GM12878 (cell line): Measurements from ENCODE around the gene TRIM41. TPM values are rescaled to one million over a fixed set of nuclear protein-coding genes. Genes with fewer than 3 reads are reported as not detected.

Experiments
- ATAC-seq: fragments of 200-7000 bp; cut with Tn5 transposase; 3 replicates; pipeline ENCODE4 v1.9.1; 2020; ENCODE audit warnings: mild to moderate bottlenecking, moderate library complexity
- BruUV-seq: library from RNA; stranded (reverse); fragments of 400-500 nt; replicated peaks from 2 replicates; lab custom pipeline; 2021; lab: Mats Ljungman, UMichigan
- CTCF ChIA-PET: fragments of 300-600 bp; sonication (Branson Sonifier 250); formaldehyde crosslinking; extraction: SDS; loops from one replicate; lab custom pipeline; 2021; ENCODE audit warnings: inconsistent platforms; lab: Yijun Ruan, JAX
- POLR2A ChIA-PET: fragments of 350-600 bp; formaldehyde crosslinking; extraction: SDS; loops from one replicate; lab custom pipeline; 2021; ENCODE audit warnings: inconsistent platforms; lab: Charles Lee
- RAD21 ChIA-PET: fragments of 300-600 bp; sonication (Branson Sonifier 250); formaldehyde crosslinking; loops from one replicate; lab custom pipeline; 2023; ENCODE audit warnings: antibody characterized with exemption; ENCODE audit not compliant: unreplicated experiment; lab: Charles Lee
- SMC1A ChIA-PET: fragments of 300-600 bp; sonication (Branson Sonifier 250); formaldehyde crosslinking; loops from one replicate; lab custom pipeline; 2023; ENCODE audit not compliant: unreplicated experiment, uncharacterized antibody; lab: Charles Lee
- DNase-seq: peaks from one replicate; pipeline ENCODE4 v3.0.0-alpha.2; 2011; ENCODE audit warnings: low read depth, low spot score
- FAIRE-seq: peaks from 3 replicates; lab custom pipeline; 2011; peaks lifted over from hg19 to GRCh38; lab: Jason Lieb, UNC
- H2AFZ ChIP-seq: 2 replicates; pipeline ENCODE4 v1.6.0; 2011; ENCODE audit warnings: low read depth, low read length, control low read depth; ENCODE audit not compliant: control insufficient read depth
- H3K27ac ChIP-seq: 2 replicates; pipeline ENCODE4 v1.5.1; 2011; ENCODE audit warnings: control low read depth; ENCODE audit not compliant: control insufficient read depth, insufficient read depth
- H3K27me3 ChIP-seq, 2 experiments: replicated peaks in 1 of 2; 2 replicates each; pipeline versions ENCODE4 v1.6.0 to v1.6.1; 2011; ENCODE audit warnings: low read length in 1 of 2; ENCODE audit not compliant: control insufficient read depth in 2 of 2, insufficient read depth in 2 of 2
- H3K36me3 ChIP-seq, 2 experiments: 2 replicates each; pipeline ENCODE4 v1.5.1; 2011; ENCODE audit warnings: low read length in 1 of 2; ENCODE audit not compliant: control insufficient read depth in 2 of 2, insufficient read depth in 2 of 2
- H3K4me1 ChIP-seq: 2 replicates; pipeline ENCODE4 v1.6.1; 2011; ENCODE audit warnings: mild to moderate bottlenecking, low read length, moderate library complexity, mixed read lengths; ENCODE audit not compliant: control insufficient read depth, insufficient read depth
- H3K4me2 ChIP-seq: 2 replicates; pipeline ENCODE4 v1.6.0; 2011; ENCODE audit warnings: control low read depth; ENCODE audit not compliant: control insufficient read depth, insufficient read depth
- H3K4me3 ChIP-seq: fragments of 200-600 bp; sonication (generic); 2 replicates; pipeline ENCODE4 v1.5.1; 2016
- H3K79me2 ChIP-seq: 2 replicates; pipeline ENCODE4 v1.6.0; 2011; ENCODE audit warnings: low read length; ENCODE audit not compliant: control insufficient read depth, insufficient read depth
- H3K9ac ChIP-seq: 2 replicates; pipeline ENCODE4 v1.8.0; 2011; ENCODE audit warnings: low read length, control low read depth, mixed read lengths; ENCODE audit not compliant: control insufficient read depth, insufficient read depth
- H3K9me3 ChIP-seq: replicated peaks from 3 replicates; pipeline ENCODE4 v1.5.1; 2011; ENCODE audit warnings: mild to moderate bottlenecking, low read length; ENCODE audit not compliant: control insufficient read depth, insufficient read depth
- H4K20me1 ChIP-seq: 2 replicates; pipeline ENCODE4 v1.6.0; 2011; ENCODE audit not compliant: control insufficient read depth, insufficient read depth
- ATF2 ChIP-seq: IDR thresholded peaks from 2 replicates; pipeline ENCODE4 v1.6.1; 2012; ENCODE audit warnings: low read length, inconsistent platforms
- ATF3 ChIP-seq: IDR thresholded peaks from 2 replicates; pipeline ENCODE4 v1.6.1; 2011; ENCODE audit warnings: low read depth, mild to moderate bottlenecking, low read length, moderate library complexity, borderline replicate concordance; ENCODE audit errors: extremely low read depth
- BCL11A ChIP-seq: IDR thresholded peaks from 2 replicates; pipeline ENCODE4 v1.6.1; 2011; ENCODE audit warnings: low read depth, low read length
- BRCA1 ChIP-seq: IDR thresholded peaks from 2 replicates; pipeline ENCODE4 v1.6.1; 2011; ENCODE audit warnings: low read depth, low read length, improper control_type of control experiment
- CHD1 ChIP-seq: IDR thresholded peaks from 2 replicates; pipeline ENCODE4 v1.6.1; 2012; ENCODE audit warnings: low read depth, low read length, improper control_type of control experiment
- HDAC6 ChIP-seq: fragments of 200-600 bp; sonication (generic); IDR thresholded peaks from one replicate; pipeline ENCODE4 v1.8.0; 2017; ENCODE audit warnings: antibody characterized with exemption; ENCODE audit not compliant: unreplicated experiment
- IKZF2 ChIP-seq, 2 experiments: fragments of 450-650 bp; IDR thresholded peaks; 2 replicates each; pipeline ENCODE4 v1.6.1; 2017; ENCODE audit warnings: mild to moderate bottlenecking in 2 of 2, moderate library complexity in 2 of 2
- NFXL1 ChIP-seq: fragments of 450-650 bp; IDR thresholded peaks from 2 replicates; pipeline ENCODE4 v1.6.1; 2017; ENCODE audit warnings: antibody characterized with exemption, mild to moderate bottlenecking, borderline replicate concordance
- NKRF ChIP-seq: fragments of 450-650 bp; conservative IDR thresholded peaks from 2 replicates; pipeline ENCODE4 v1.6.1; 2017; ENCODE audit warnings: mild to moderate bottlenecking, moderate library complexity
- PAX8 ChIP-seq: fragments of 450-650 bp; IDR thresholded peaks from 2 replicates; pipeline ENCODE4 v1.6.1; 2017; ENCODE audit warnings: mild to moderate bottlenecking, moderate library complexity
- RBBP5 ChIP-seq: fragments of 200-600 bp; sonication (generic); conservative IDR thresholded peaks from 2 replicates; pipeline ENCODE4 v1.6.1; 2016
- SP1 ChIP-seq: IDR thresholded peaks from one replicate; pipeline ENCODE4 v1.6.1; 2011; ENCODE audit warnings: low read depth, low read length
- ZNF207 ChIP-seq: fragments of 450-650 bp; IDR thresholded peaks from 2 replicates; pipeline ENCODE4 v1.6.1; 2014; ENCODE audit warnings: antibody characterized with exemption, mild to moderate bottlenecking, borderline replicate concordance
- ZNF24 ChIP-seq: fragments of 450-650 bp; IDR thresholded peaks from 2 replicates; pipeline ENCODE4 v1.6.1; 2017; ENCODE audit warnings: antibody characterized with exemption, mild to moderate bottlenecking
- WGBS: methylation state at CpG from one replicate; pipeline ENCODE4 v1.1.6; 2016; ENCODE audit warnings: low lambda C conversion rate; ENCODE audit not compliant: insufficient replicate concordance, insufficient coverage; ENCODE audit errors: missing lambda C conversion rate; 5-methylcytosine and 5-hydroxymethylcytosine counted together
- in situ Hi-C: fragments of 300-500 bp; cut with MboI; formaldehyde crosslinking; loops from 9 replicates; pipeline ENCODE4 v1.14.3; 2018; ENCODE audit warnings: mixed read lengths
- intact Hi-C: fragments of 100-400 bp; cut with micrococcal nuclease; formaldehyde crosslinking; loops from one replicate; pipeline ENCODE4 v1.14.2; 2022; ENCODE audit not compliant: unreplicated experiment
- polyA plus RNA-seq, 11 experiments: library from polyadenylated mRNA; depleted of rRNA in 4 of 11; unstranded in 6 of 11; stranded (reverse) in 5 of 11; fragments of >200 nt; fragmentation: Nextera tagmentation in 4 of 11; fragmentation: Illumina TruSeq in 1 of 11; extraction: Ambion mirVana in 4 of 11; extraction: Trizol in 1 of 11; gene quantifications; 1 replicate in 1 of 11; 2 replicates in 10 of 11; pipeline versions ENCODE4 v1.2.1 to v1.2.3, GENCODE V29; 2011 to 2016; ENCODE audit warnings: inconsistent platforms in 2 of 11, missing spikeins in 2 of 11, low read depth in 1 of 11
- total RNA-seq, 4 experiments: library from RNA; depleted of rRNA in 3 of 4; stranded (reverse); fragments of >200 nt in 3 of 4; fragmentation: Illumina TruSeq in 1 of 4; extraction: Trizol in 1 of 4; gene quantifications; 2 replicates each; pipeline versions ENCODE4 v1.2.1 to v1.2.3, GENCODE V29; 2013 to 2021

The TRIM41 gene
- total and polyA plus RNA-seq, 10 of the 15 experiments (the other 5 are each of a cell fraction or from before 2014, with no cell fraction given), result 1.0 to 28.9 (median 10.6) TPM

- DNase-seq, result no peak
- under 1% methylated on average over 18 of the region's 18 CpGs for whole genome bisulfite sequencing
- Histone ChIP-seq H4K20me1 (no peaks in the 10 kb centered on the region), H3K79me2 (peaks cover 23% of the 10 kb centered on the region), H3K36me3 (no peaks in the 10 kb centered on the region), H3K4me2 (peak overlapping the region; percentile 92), H3K27ac (peak overlapping the region; percentile 95), H3K4me1 (peaks cover 20% of the 10 kb centered on the region), H3K4me3 (peak overlapping the region; percentile 98), H3K27me3 (no peaks in the 10 kb centered on the region), H3K9me3 (no peaks in the 10 kb centered on the region), H3K9ac (peak overlapping the region; percentile 81), H2AFZ (peak overlapping the region; percentile 63)
- ChIA-PET POLR2A (interaction anchor here (0.6 to 5.1 kb wide), 11 partner anchors 10 to 427 kb away, joined by 3 to 36 read pairs (median 8); partner anchors contain the start of genes RACK1 and TRIM52), RAD21 (interaction anchor here (0.6 to 2.6 kb wide), 9 partner anchors 16 to 168 kb away, joined by 3 to 25 read pairs (median 3); no protein-coding TSS in a partner anchor), SMC1A (interaction anchor here (0.8 to 1.9 kb wide), 11 partner anchors 14 to 59 kb away, joined by 3 to 10 read pairs (median 4); partner anchors contain the start of genes RACK1 and TRIM7), CTCF (interaction anchor here (0.9 to 2.6 kb wide), 6 partner anchors 8 to 39 kb away, joined by 3 to 12 read pairs (median 4); no protein-coding TSS in a partner anchor)
- no peak for FAIRE-seq
- intact Hi-C loops, result loop anchor here (1.0 to 2.0 kb wide), 4 partner anchors 15 to 38 kb away; partner anchors contain the start of gene TRIM52
- BruUV-seq, result TSS peak; percentile 97
- no peak; the same call in 2 of the 3 replicates for ATAC-seq
- in situ Hi-C loops, result no loop called here
- TF ChIP-seq NFXL1 (no peak), NKRF (no peak), ATF2 (no peak), PAX8 (no peak), RBBP5 (no peak), CHD1 (0 out of 2 replicates have a peak, but pooled peaks have one; percentile 4), IKZF2 (IDR thresholded peaks at IDR 0.05) (0 out of 4 replicates have a peak, but pooled peaks of 1 of the 2 experiments have one; percentile 21), BCL11A (0 out of 2 replicates have a peak, but pooled peaks have one; percentile 2), ZNF207 (no peak), ATF3 (no peak), SP1 (no peak), HDAC6 (no peak), BRCA1 (no peak), ZNF24 (peak; percentile 84)
These were observed 437 bp upstream of the TRIM41 start for GRCh38 chr5:181222630-181223057.
